ENCODE data around the gene KRT28. TPM values are rescaled to one million over a fixed set of nuclear protein-coding genes. Genes with fewer than 3 reads are reported as not detected.

The KRT28 gene
- total RNA-seq, 2 donors from 2014 or later, result not detected

DNA sequence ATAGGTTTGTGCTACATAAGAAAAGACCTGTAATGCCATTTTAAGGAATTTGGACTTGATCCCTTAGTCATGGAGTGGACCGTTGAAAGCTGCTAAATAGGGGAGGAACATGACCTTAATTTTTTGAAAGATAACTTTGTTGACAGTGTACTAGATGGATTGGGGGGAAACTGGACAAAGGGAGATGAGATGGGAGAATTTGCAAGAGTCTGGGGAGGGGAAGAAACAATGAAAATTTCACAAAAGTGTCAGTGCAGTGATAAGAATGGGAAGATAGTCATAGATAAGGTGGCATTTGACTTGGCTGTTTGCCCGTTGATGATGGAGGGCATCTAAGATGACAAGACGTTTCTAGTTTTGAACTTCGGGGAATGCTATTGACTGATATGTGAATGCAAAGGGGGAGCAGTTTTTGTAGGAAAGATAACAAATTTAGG, 44.9 kb upstream of the KRT28 start:
- Mint-ChIP-seq H3K4me1 (peaks cover 8% of the 10 kb centered on the region), H3K36me3 (ENCODE audit: low read depth) (no peaks in the 10 kb centered on the region), H3K9me3 (no peaks in the 10 kb centered on the region), H3K4me3 (no peak overlapping the region), H3K27me3 (ENCODE audit: insufficient read depth) (peaks cover 95% of the 10 kb centered on the region), H3K27ac (no peak overlapping the region)
- H3K27me3 ChIP-seq (ENCODE audit: control insufficient read depth, insufficient read depth, low read length, poor library complexity, severe bottlenecking), result peaks cover 91% of the 10 kb centered on the region
- H3K27ac ChIP-seq (ENCODE audit: low read depth, low read length), result no peak overlapping the region
- no peaks in the 10 kb centered on the region for H3K9me3 ChIP-seq (ENCODE audit: control insufficient read depth, low read length)
- H3K4me1 ChIP-seq (ENCODE audit: control insufficient read depth, insufficient read depth, low read length), result no peaks in the 10 kb centered on the region
- H3K36me3 ChIP-seq (ENCODE audit: control insufficient read depth, insufficient read depth, low read length), result no peaks in the 10 kb centered on the region
- no peak overlapping the region for H3K9ac ChIP-seq (ENCODE audit: extremely low read depth, low read length, poor library complexity, severe bottlenecking)
- no peak overlapping the region for H3K4me3 ChIP-seq (ENCODE audit: low read length)
- 93 to 98% methylated on average over 4 of the region's 4 CpGs for WGBS, 2 experiments (ENCODE audit: insufficient coverage in 1 of 2, insufficient read length in 1 of 2)
- TF ChIP-seq, protein P1, sequence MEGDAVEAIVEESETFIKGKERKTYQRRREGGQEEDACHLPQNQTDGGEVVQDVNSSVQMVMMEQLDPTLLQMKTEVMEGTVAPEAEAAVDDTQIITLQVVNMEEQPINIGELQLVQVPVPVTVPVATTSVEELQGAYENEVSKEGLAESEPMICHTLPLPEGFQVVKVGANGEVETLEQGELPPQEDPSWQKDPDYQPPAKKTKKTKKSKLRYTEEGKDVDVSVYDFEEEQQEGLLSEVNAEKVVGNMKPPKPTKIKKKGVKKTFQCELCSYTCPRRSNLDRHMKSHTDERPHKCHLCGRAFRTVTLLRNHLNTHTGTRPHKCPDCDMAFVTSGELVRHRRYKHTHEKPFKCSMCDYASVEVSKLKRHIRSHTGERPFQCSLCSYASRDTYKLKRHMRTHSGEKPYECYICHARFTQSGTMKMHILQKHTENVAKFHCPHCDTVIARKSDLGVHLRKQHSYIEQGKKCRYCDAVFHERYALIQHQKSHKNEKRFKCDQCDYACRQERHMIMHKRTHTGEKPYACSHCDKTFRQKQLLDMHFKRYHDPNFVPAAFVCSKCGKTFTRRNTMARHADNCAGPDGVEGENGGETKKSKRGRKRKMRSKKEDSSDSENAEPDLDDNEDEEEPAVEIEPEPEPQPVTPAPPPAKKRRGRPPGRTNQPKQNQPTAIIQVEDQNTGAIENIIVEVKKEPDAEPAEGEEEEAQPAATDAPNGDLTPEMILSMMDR (conservative IDR thresholded peaks at IDR 0.05), result no peak
- DNase-seq, result no peak

DNA sequence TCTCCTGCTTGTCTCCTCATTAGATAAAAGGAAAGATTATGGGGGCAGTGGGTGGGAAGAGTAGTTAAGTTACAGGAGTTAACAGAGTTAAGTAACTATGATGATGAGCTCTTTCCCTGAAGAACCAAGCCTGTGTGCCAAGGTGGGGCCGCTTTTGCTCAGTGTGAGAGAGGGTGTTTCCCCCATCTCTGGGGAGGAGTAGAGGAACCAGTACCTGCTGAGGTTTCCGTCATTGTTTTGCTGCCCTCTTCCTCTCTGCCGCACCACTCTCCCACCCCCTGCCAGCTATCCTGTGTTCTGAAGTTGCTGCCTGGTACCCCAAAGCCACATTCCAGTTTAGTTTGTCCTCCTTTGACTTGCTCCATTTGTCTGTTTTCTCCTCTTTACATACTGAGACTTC, 43.5 kb upstream of the KRT28 start:
- H3K27ac Mint-ChIP-seq, result no peak overlapping the region
- WGBS, 2 experiments (ENCODE audit: insufficient coverage in 1 of 2, insufficient read length in 1 of 2), result 65 to 67% methylated on average over 3 of the region's 3 CpGs
- H3K4me1 ChIP-seq (ENCODE audit: control insufficient read depth, insufficient read depth, low read length), result no peaks in the 10 kb centered on the region
- H3K9me3 ChIP-seq (ENCODE audit: control insufficient read depth, low read length), result no peaks in the 10 kb centered on the region
- peaks cover 98% of the 10 kb centered on the region for H3K27me3 ChIP-seq (ENCODE audit: control insufficient read depth, insufficient read depth, low read length, poor library complexity, severe bottlenecking)
- no peaks in the 10 kb centered on the region for H3K36me3 Mint-ChIP-seq (ENCODE audit: low read depth)
- H3K36me3 ChIP-seq (ENCODE audit: control insufficient read depth, insufficient read depth, low read length), result no peaks in the 10 kb centered on the region
- no peaks in the 10 kb centered on the region for H3K9me3 Mint-ChIP-seq
- TF ChIP-seq, protein P1 (conservative IDR thresholded peaks at IDR 0.05), result no peak
- no peak overlapping the region for H3K4me3 Mint-ChIP-seq
- no peak overlapping the region for H3K9ac ChIP-seq (ENCODE audit: extremely low read depth, low read length, poor library complexity, severe bottlenecking)
- no peak overlapping the region for H3K4me3 ChIP-seq (ENCODE audit: low read length)
- no peak for DNase-seq
- H3K27me3 Mint-ChIP-seq (ENCODE audit: insufficient read depth), result peaks cover 100% of the 10 kb centered on the region
- peaks cover 8% of the 10 kb centered on the region for H3K4me1 Mint-ChIP-seq
- H3K27ac ChIP-seq (ENCODE audit: low read depth, low read length), result no peak overlapping the region

DNA sequence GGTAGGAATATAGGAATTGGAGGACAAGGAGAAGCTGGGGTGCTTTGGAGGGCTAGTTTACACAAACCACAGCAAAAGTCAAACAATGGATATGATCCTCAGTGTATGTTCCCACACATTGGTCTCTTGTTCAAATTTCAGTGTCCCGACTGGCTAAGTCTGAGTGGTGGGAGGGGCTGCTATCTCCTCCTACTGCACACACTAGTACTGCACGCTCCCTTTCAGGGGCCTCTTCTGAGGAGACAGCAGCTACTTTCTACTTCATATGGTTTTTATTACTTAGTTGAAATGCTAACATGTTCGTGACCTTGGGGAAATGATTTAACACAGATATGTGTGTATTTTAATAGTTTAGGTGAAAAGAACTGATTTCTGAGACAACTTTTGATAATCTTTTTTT, 41.5 kb upstream of the KRT28 start:
- H3K27me3 ChIP-seq (ENCODE audit: control insufficient read depth, insufficient read depth, low read length, poor library complexity, severe bottlenecking), result peaks cover 87% of the 10 kb centered on the region
- H3K4me3 ChIP-seq (ENCODE audit: low read length), result no peak overlapping the region
- H3K4me1 ChIP-seq (ENCODE audit: control insufficient read depth, insufficient read depth, low read length), result no peaks in the 10 kb centered on the region
- peaks cover 99% of the 10 kb centered on the region for H3K27me3 Mint-ChIP-seq (ENCODE audit: insufficient read depth)
- no peak overlapping the region for H3K4me3 Mint-ChIP-seq
- H3K27ac Mint-ChIP-seq, result no peak overlapping the region
- H3K4me1 Mint-ChIP-seq, result peaks cover 8% of the 10 kb centered on the region
- H3K9me3 ChIP-seq (ENCODE audit: control insufficient read depth, low read length), result no peaks in the 10 kb centered on the region
- H3K36me3 ChIP-seq (ENCODE audit: control insufficient read depth, insufficient read depth, low read length), result no peaks in the 10 kb centered on the region
- no peaks in the 10 kb centered on the region for H3K9me3 Mint-ChIP-seq
- no peak overlapping the region for H3K27ac ChIP-seq (ENCODE audit: low read depth, low read length)
- TF ChIP-seq, protein P1 (conservative IDR thresholded peaks at IDR 0.05), result no peak
- no peak for DNase-seq
- WGBS, 2 experiments (ENCODE audit: insufficient coverage in 1 of 2, insufficient read length in 1 of 2), result 80 to 100% methylated on average over 1 to 2 of the region's 3 CpGs
- no peak overlapping the region for H3K9ac ChIP-seq (ENCODE audit: extremely low read depth, low read length, poor library complexity, severe bottlenecking)
- no peaks in the 10 kb centered on the region for H3K36me3 Mint-ChIP-seq (ENCODE audit: low read depth)

All from endodermal cell (in vitro differentiated cells).